HG02759 (cell line): ENCODE data around the gene SERTAD2.

Source experiments
- ATAC-seq: cut with Tn5 transposase; IDR thresholded peaks from one replicate; pipeline ENCODE4 v1.9.1; 2021; ENCODE audit warnings: mild to moderate bottlenecking, moderate library complexity; ENCODE audit not compliant: unreplicated experiment

Gene SERTAD2

DNA sequence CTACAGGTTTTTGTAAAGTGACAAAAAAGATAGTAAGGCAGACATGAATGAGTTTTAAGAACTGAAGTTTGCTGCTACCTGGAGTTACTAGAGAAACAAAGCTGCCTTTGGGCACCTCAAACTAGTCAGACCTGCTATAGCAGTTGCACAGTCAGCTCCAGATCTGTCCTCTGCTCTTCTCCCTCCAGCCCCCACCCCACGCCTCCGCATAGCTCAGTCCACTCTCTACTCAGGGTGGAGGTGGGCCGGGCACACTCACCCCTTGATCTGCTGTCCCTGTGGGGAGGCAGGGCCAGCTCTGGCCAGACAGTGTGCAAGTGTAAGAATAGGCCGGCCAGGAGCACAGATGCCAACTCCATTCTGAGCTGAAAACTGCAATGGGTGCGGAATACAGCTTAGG, 4.1 kb downstream of the SERTAD2 start:
- ATAC-seq, result no peak

DNA sequence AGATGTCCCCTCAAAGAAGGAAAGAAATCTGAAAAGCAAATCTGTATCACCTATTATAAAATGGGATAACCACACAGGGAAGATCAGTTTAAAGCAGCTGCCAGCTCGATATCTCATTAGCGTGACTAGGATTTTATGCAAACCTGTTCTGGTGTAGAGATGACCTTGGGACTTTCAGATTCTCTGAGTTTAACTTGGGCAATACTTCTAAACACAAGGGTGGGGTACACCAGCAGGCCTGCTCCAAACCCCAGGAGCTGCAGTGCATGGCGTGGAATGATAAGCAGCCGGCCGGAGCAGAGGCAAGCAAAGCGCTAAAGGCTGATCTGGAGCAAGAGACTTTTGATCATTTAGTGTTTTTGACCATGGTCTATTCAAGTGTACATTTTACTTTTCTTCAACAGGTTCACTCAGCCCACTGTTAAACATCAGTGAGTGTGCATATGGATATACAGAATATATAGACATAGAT, 4.7 kb downstream of the SERTAD2 start:
- no peak for ATAC-seq

DNA sequence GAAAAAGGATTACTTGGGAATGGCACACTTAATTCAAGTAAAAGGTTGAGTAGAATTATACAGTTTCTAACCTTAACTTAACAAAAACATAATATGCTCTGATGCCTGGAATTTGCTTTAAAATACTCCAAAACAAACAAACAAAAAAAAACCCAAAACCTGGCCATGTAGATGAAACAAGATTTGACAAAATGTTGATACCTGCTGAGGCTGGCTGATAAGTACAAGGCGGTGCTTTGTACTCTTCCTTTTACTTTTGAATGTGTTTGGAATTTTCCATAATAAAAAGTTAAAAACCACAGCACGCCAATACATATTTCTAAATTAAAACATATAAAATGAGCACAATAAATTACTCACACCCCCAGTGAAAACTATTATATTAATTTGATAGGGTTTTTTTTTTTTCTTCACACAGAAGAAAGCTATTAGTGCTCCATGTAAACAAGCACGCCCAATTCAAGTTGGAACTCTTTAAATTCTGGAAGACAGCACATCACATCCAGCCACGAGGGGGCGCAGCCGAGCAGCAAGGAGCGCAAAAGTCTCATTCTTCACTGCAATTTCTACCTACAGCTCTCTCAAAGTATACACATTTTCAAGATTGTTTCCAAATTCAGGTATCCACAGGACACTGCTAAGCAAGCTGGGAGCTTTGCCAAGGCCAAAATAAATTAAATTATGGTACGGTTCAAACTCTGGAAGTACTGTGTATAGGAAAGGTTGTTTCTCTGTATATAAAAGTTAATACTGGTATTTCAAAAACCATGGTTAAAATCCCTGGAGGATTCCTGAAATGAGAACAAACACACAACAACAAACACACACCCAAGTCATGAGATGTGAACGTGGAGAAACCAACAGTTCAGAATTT, 7.5 kb downstream of the SERTAD2 start:
- ATAC-seq, result no peak

- peak; percentile 61 for ATAC-seq
Measured at GRCh38 chr2:64644458-64645382, 9.0 kb downstream of the SERTAD2 start.

GRCh38 chr2:64643838-64644457, 9.8 kb downstream of the SERTAD2 start:
- ATAC-seq, result no peak

GRCh38 chr2:64641599-64641998, 12.1 kb downstream of the SERTAD2 start:
- no peak for ATAC-seq

DNA sequence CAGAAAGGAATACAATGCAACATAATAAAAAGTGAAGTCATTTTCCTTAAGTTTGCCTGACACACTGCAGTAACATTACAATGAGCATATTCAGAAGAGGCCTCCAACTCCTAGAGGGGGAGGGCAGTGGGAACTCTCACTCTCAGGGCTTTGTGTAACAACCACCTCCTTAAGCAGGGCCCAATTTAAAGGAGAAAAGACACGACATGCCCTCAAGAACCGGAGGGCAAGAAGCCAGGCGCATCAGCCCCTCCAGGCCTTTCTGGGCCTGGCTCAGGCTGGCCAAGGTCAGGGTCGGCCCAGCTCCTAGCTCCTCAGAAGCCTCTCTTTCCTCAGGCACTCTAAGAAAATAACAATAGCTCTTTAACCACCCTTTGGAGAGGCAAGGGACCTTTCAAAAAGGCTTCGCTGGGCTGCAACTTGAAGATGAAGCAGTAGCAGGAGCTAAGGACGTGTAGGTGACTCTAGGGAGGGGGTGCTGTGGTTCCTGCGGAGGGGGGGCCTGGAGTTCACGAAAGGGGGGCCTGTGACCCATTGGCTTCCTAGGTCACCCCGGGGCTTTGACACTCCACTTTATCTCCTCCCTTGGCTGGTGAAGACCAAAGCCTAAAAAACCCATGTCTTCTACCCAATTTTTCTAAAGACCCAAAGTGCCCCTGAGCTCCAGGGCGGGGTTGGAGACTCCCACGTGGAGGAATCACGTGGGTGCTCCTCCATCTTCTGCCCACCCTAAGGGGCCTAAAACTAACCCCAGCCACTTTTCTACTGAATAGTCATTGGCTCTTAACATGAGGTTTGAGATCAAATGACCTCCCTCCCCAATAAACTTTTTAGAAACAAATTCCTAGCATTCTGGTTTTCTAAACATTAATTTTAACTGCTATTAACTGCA, 13.3 kb downstream of the SERTAD2 start:
- ATAC-seq, result no peak

GRCh38 chr2:64639691-64640090, 14.0 kb downstream of the SERTAD2 start:
- ATAC-seq, result no peak

- no peak for ATAC-seq
Measured at GRCh38 chr2:64638502-64639120, 15.1 kb downstream of the SERTAD2 start.

DNA sequence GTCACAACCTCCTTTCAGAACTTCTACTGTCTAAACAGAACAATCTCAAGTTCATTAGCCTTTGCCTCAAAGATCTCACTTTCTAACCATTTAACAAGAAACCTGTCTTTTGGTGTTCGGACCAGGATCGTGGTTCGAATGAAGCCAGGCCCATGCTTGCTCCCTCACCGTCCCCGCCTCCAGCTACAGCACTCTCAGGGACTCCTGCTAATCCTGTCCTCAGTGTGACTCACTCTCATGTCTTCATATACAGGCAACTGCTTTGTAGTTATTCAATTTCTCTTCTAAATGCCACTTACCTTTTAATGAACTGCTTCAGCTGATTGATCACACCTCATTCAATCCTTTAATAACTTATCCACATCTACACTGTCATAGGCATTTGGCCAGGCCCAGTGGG, 15.8 kb downstream of the SERTAD2 start:
- ATAC-seq, result no peak

DNA sequence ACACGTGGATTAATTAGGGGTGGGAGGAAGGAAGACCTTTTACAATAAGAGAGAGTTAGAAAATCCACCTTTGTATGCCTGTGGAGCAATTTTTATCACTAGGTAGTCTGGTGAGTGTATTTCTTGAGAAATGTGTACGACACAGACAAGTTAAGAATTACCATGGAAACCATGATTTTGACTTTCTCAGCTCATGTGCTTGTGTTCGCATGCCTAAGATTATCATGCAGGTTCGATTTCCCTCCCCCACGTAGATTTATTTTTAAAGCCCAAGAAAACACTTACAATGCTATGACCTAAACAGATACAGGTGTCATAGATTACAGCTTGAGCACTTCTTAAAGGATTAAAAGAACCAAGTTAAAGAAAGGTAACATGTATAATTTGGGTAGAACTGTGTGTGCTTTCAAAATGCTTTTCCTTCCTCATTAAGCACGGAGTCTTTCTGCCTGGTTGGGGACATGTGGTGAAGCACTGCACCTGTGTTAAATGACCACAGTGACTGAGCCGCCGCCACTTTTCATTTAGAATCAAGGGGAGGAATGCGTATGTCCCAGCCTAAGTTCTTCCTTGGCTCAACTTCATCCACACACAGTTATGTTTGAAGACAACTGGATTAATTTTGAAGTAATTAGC, 16.6 kb downstream of the SERTAD2 start:
- peak; percentile 53 for ATAC-seq

DNA sequence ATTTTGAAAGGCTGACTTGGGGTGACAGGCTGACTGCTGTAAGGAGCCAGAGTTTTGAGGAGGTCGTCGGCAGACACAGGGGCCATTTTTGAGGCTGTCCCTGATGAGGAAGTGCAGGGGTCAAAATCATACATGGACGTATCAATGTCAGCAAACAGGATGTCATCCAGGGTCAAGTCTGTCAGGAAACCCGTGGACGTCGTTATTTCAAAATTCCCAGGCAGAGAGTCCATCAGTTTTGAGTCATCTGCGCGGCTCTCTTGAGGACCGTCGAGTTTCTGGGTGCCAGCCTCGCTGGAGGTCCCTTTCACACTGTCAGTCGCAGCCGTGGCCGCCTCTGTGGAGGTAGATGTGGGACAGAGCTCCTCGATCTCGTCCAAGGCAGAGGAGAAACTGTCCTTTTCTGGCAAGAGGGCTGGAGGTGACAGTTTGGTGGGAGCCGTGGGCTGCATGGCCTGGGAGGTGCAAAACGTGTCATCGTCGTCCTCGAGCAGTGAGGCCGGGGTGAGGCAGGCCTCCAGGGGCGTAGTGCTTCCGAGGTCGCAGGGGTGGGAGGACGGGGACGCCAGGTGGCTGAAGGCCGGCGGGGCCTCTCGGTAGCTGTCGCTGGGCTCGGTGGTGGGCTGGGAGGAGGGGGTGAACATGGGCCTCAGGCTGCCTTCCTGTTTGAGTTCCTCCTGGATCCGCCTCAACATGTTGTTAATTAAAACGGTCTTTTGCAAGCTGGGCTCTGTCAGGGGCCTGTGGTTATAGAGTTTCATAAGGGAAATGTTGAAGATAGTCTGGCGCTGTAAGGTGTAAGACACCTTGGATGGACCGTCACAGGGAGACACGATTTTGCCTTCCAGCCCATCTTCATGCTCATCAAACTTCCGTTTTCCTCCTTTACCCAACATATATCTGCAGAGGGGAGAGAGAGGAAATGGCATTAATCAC, 17.5 kb downstream of the SERTAD2 start:
- ATAC-seq, result peak; percentile 63

DNA sequence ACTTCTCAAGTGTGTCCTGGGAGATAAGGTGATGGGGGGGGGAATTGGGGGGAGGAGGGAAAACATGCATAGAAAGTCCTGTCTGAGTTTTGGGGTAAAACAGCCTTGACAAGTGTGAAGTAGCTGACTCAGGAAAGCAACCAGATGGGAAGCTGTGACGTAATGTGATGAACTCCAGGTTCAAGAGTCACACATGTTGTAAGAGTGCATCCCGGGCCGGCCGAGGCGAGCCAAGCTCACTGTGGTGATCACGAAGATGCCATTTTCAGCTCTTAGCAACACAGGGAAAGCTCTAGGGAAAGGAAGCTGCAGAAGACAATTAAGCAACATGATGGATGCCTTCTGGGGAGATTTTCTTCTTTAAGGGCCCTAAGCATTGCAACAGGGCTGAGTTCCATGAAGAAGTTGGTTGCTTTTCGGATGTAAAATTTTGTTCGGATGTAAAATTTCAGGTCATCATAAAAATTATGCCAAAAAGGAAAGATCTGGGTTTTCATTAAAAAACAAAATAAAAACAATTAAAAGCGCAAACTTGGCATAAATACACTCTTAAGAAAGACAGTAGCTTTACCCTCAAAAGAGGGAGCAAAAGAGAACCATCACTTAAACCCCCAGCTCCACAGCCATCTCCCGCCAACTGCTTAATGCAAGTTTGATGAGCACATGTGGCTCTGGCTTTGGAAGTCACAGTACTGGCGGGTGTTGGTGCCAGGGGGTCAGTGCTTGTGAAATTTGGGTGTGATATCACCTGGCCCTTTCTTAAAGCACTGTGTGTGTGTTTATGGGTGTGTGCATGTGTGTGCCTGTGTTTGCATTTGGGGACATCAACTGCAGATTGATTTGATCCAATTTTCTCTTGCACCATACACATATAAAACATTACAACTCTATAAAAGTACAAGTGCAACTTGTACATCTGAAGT, 19.1 kb downstream of the SERTAD2 start:
- ATAC-seq, result no peak

DNA sequence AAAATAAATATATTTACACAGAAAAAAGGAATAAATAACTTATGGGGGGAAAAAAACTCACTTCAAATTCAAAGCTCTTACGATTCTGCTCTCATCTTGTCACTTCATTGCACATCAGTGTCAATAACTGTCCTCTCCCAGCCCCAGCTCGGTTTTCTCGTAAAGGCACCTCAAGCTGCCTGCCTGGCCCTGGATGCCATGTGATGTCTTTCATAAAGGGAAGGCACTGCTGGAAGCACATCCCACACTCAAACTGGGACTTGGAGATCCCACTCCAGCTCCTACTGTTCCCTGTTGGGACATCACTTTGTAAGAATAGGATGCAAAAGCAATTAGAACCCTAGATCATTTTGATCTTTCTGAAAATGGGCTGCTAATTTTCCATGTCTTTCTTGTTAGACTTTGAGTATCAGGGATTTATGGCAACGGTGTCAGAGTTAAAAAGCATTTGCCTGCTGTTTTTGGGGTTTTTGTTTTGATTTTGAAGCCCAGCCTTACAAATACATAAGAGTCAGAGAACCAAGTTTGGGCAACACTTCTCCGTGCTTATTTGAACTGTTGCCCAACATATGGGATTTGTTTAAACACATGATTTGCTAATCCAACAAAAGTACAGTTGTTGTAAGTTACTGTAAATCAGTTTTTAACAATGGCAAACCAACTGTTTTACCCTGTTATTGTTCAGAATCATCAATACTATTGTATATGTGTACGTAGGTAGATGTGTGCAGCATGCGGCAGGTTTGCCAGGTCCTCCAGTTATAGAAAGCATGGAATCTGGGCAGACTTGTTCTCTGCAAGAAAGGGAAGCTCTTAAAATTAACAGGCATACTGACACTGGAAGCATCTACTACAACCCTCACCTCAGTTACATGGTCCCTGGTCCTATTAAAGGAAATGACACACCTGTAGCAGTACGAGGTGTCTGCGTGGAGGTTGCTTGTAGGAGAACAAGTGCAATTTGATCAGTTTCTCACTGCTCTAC, 20.6 kb downstream of the SERTAD2 start:
- ATAC-seq, result no peak

- ATAC-seq, result no peak
Measured at GRCh38 chr2:64631771-64632170, 21.9 kb downstream of the SERTAD2 start.

DNA sequence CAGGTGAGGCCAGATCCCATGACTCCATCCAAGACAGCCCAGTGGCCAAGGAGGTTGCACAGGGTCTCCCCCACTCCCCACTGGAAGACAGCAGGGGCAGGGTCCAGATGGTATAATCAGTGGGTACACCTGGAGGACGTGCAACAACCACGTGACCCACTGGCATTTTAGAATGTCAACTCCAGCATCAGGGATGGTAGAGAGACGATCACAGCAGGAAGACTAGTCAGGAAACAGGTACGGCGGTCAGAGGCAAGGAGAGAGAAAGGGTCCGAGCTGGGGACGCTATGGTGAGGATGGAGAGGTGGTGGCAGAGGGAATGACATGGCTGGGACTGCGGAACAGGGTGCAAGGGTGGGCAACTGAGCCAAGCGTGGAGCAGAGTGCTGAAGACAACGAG, 23.0 kb downstream of the SERTAD2 start:
- ATAC-seq, result no peak
